IMR-90 (cell line): ENCODE measurements around the gene AGAP1. TPM values are rescaled to one million over a fixed set of nuclear protein-coding genes. Genes with fewer than 3 reads are reported as not detected.

Experiments used
- ATAC-seq: fragments of 200-7000 bp; cut with Tn5 transposase; 2 replicates; pipeline ENCODE4 v1.9.1; 2020; ENCODE audit warnings: low read depth, mild to moderate bottlenecking, moderate library complexity
- BruUV-seq: library from RNA; stranded (reverse); fragments of 400-500 nt; replicated peaks from 2 replicates; lab custom pipeline; 2021; lab: Mats Ljungman, UMichigan
- CTCF ChIA-PET: fragments of 300-600 bp; formaldehyde crosslinking; extraction: SDS; loops from one replicate; lab custom pipeline; 2021; ENCODE audit warnings: antibody characterized with exemption; lab: Yijun Ruan, JAX
- POLR2A ChIA-PET: fragments of 300-600 bp; sonication (Branson Sonifier 250); formaldehyde crosslinking; loops from one replicate; lab custom pipeline; 2022; ENCODE audit warnings: antibody characterized with exemption; ENCODE audit not compliant: unreplicated experiment; lab: Charles Lee
- DNase-seq: peaks from one replicate; pipeline ENCODE4 v3.0.0; 2013
- H2AFZ ChIP-seq: replicated peaks from 2 replicates; pipeline ENCODE3; 2013; ENCODE audit warnings: low read length, mild to moderate bottlenecking; ENCODE audit not compliant: poor library complexity
- H2AK5ac ChIP-seq: 2 replicates; pipeline ENCODE4 v1.6.1; 2013; ENCODE audit warnings: low read depth, low read length, inconsistent platforms
- H2AK9ac ChIP-seq: replicated peaks from 2 replicates; pipeline ENCODE3; 2013; ENCODE audit warnings: mild to moderate bottlenecking, low read depth, low read length, moderate library complexity; ENCODE audit not compliant: poor library complexity
- H2BK120ac ChIP-seq: 2 replicates; pipeline ENCODE4 v1.6.1; 2013; ENCODE audit warnings: low read depth, low read length, inconsistent platforms
- H2BK15ac ChIP-seq: 3 replicates; pipeline ENCODE4 v1.6.1; 2013; ENCODE audit warnings: low read depth, low read length, inconsistent platforms
- H2BK20ac ChIP-seq: 2 replicates; pipeline ENCODE4 v1.6.1; 2013; ENCODE audit warnings: low read depth, mild to moderate bottlenecking, inconsistent platforms, low read length, moderate library complexity
- H2BK5ac ChIP-seq: 2 replicates; pipeline ENCODE4 v1.6.1; 2013; ENCODE audit warnings: mild to moderate bottlenecking, low read depth, low read length, inconsistent platforms; ENCODE audit not compliant: poor library complexity, severe bottlenecking
- H3K14ac ChIP-seq: replicated peaks from 2 replicates; pipeline ENCODE4 v1.6.1; 2013; ENCODE audit warnings: low read depth, low read length, inconsistent platforms
- H3K18ac ChIP-seq: 2 replicates; pipeline ENCODE4 v1.6.1; 2013; ENCODE audit warnings: low read depth, low read length, control low read depth
- H3K23ac ChIP-seq: 2 replicates; pipeline ENCODE4 v1.6.1; 2013; ENCODE audit warnings: low read depth, low read length, inconsistent platforms
- H3K27ac ChIP-seq: 2 replicates; pipeline ENCODE4 v1.5.1; 2013; ENCODE audit warnings: mild to moderate bottlenecking, control low read depth, low read length; ENCODE audit not compliant: insufficient read depth
- H3K27me3 ChIP-seq: 2 replicates; pipeline ENCODE4 v1.6.1; 2013; ENCODE audit warnings: low read length; ENCODE audit not compliant: control insufficient read depth, insufficient read depth
- H3K36me3 ChIP-seq: 2 replicates; pipeline ENCODE4 v1.6.1; 2013; ENCODE audit warnings: low read length, mixed read lengths; ENCODE audit not compliant: control insufficient read depth, insufficient read depth
- H3K4ac ChIP-seq: 2 replicates; pipeline ENCODE4 v1.6.1; 2013; ENCODE audit warnings: low read depth, low read length, inconsistent platforms
- H3K4me1 ChIP-seq: 2 replicates; pipeline ENCODE4 v1.6.1; 2013; ENCODE audit warnings: low read length, mixed read lengths; ENCODE audit not compliant: control insufficient read depth, insufficient read depth
- H3K4me2 ChIP-seq: 2 replicates; pipeline ENCODE4 v1.6.1; 2013; ENCODE audit warnings: low read depth, mild to moderate bottlenecking, control low read depth, low read length, moderate library complexity
- H3K4me3 ChIP-seq: 2 replicates; pipeline ENCODE4 v1.5.1; 2013; ENCODE audit warnings: low read depth, mild to moderate bottlenecking, control low read depth, low read length, moderate library complexity; ENCODE audit not compliant: insufficient read depth
- H3K56ac ChIP-seq: 2 replicates; pipeline ENCODE4 v1.6.1; 2013; ENCODE audit warnings: low read length, inconsistent platforms; ENCODE audit not compliant: insufficient read depth; ENCODE audit errors: extremely low read depth
- H3K79me1 ChIP-seq, 2 experiments: 2 replicates each; pipeline ENCODE4 v1.6.1; 2013; ENCODE audit warnings: low read length in 2 of 2, inconsistent platforms in 1 of 2, low read depth in 1 of 2
- H3K9ac ChIP-seq: 2 replicates; pipeline ENCODE4 v1.6.1; 2013; ENCODE audit warnings: low read depth, low read length, control low read depth
- H3K9me1 ChIP-seq: 2 replicates; pipeline ENCODE4 v1.6.1; 2013; ENCODE audit warnings: low read length, inconsistent platforms; ENCODE audit not compliant: insufficient read depth
- H3K9me3 ChIP-seq: 2 replicates; pipeline ENCODE4 v1.6.1; 2013; ENCODE audit warnings: low read length; ENCODE audit not compliant: control insufficient read depth, insufficient read depth
- H4K20me1 ChIP-seq: 2 replicates; pipeline ENCODE4 v1.6.1; 2013; ENCODE audit warnings: low read length, inconsistent platforms; ENCODE audit not compliant: insufficient read depth
- H4K5ac ChIP-seq: 2 replicates; pipeline ENCODE4 v1.6.1; 2013; ENCODE audit warnings: mild to moderate bottlenecking, low read depth, low read length, control low read depth
- H4K8ac ChIP-seq, 2 experiments: 2 replicates each; pipeline ENCODE4 v1.6.1; 2013; ENCODE audit warnings: low read depth in 2 of 2, low read length in 2 of 2, control low read depth in 1 of 2, inconsistent platforms in 1 of 2
- H4K91ac ChIP-seq: 2 replicates; pipeline ENCODE4 v1.6.1; 2013; ENCODE audit warnings: low read depth, low read length, inconsistent platforms; ENCODE audit not compliant: insufficient read depth
- BHLHE40 ChIP-seq: fragments of 150-350 bp; IDR thresholded peaks from 2 replicates; pipeline ENCODE4 v1.6.1; 2016; ENCODE audit warnings: mild to moderate bottlenecking, low read depth, low read length
- CEBPB ChIP-seq: IDR thresholded peaks from 2 replicates; pipeline ENCODE4 v1.6.1; 2012; ENCODE audit warnings: low read depth, low read length, improper control_type of control experiment
- CHD1 ChIP-seq: IDR thresholded peaks from 2 replicates; pipeline ENCODE4 v1.6.1; 2012; ENCODE audit warnings: low read depth, low read length, improper control_type of control experiment
- CTCF ChIP-seq: conservative IDR thresholded peaks from 2 replicates; pipeline ENCODE4 v1.5.1; 2012; ENCODE audit warnings: mild to moderate bottlenecking, low read depth, low read length, improper control_type of control experiment
- ELK1 ChIP-seq: fragments of 150-350 bp; IDR thresholded peaks from 2 replicates; pipeline ENCODE4 v1.6.1; 2016; ENCODE audit warnings: low read depth, mild to moderate bottlenecking, low read length, moderate library complexity, borderline replicate concordance
- FOS ChIP-seq: fragments of 150-350 bp; IDR thresholded peaks from 2 replicates; pipeline ENCODE4 v1.6.1; 2016; ENCODE audit warnings: low read depth, low read length
- MAFK ChIP-seq: IDR thresholded peaks from 2 replicates; pipeline ENCODE4 v1.6.1; 2012; ENCODE audit warnings: low read depth, low read length, improper control_type of control experiment
- MAZ ChIP-seq: IDR thresholded peaks from 2 replicates; pipeline ENCODE4 v1.6.1; 2012; ENCODE audit warnings: low read depth, mild to moderate bottlenecking, low read length, improper control_type of control experiment, moderate library complexity, borderline replicate concordance
- MXI1 ChIP-seq: IDR thresholded peaks from 2 replicates; pipeline ENCODE4 v1.6.1; 2012; ENCODE audit warnings: low read depth, mild to moderate bottlenecking, low read length, moderate library complexity, borderline replicate concordance
- NFE2L2 ChIP-seq: fragments of 150-350 bp; IDR thresholded peaks from 2 replicates; pipeline ENCODE4 v1.6.1; 2016; ENCODE audit warnings: low read depth, mild to moderate bottlenecking, low read length
- POLR2A ChIP-seq: IDR thresholded peaks from 2 replicates; pipeline ENCODE4 v1.6.1; 2012; ENCODE audit warnings: mild to moderate bottlenecking, low read depth, low read length
- RAD21 ChIP-seq: IDR thresholded peaks from 2 replicates; pipeline ENCODE4 v1.6.1; 2012; ENCODE audit warnings: low read length, improper control_type of control experiment
- RCOR1 ChIP-seq: IDR thresholded peaks from 2 replicates; pipeline ENCODE4 v1.6.1; 2012; ENCODE audit warnings: mild to moderate bottlenecking, low read length, improper control_type of control experiment; ENCODE audit not compliant: insufficient replicate concordance
- RFX5 ChIP-seq: IDR thresholded peaks from 2 replicates; pipeline ENCODE4 v1.8.0; 2012; ENCODE audit warnings: low read depth, mild to moderate bottlenecking, low read length, moderate library complexity
- SMC3 ChIP-seq: fragments of 150-350 bp; IDR thresholded peaks from 2 replicates; pipeline ENCODE4 v1.6.1; 2016; ENCODE audit warnings: low read depth, mild to moderate bottlenecking, antibody characterized with exemption, low read length, moderate library complexity
- USF2 ChIP-seq: fragments of 150-350 bp; IDR thresholded peaks from 2 replicates; pipeline ENCODE4 v1.6.1; 2017; ENCODE audit warnings: mild to moderate bottlenecking, antibody characterized with exemption, low read length, low read depth
- WGBS, 2 experiments: methylation state at CpG; one replicate each; pipeline versions ENCODE4 v1.1.5 to v1.1.7; 2013; ENCODE audit warnings: missing lambda C conversion rate in 2 of 2; ENCODE audit not compliant: insufficient read length in 1 of 2; ENCODE audit errors: extremely low coverage in 2 of 2; 5-methylcytosine and 5-hydroxymethylcytosine counted together
- dilution Hi-C: fragments of 300-500 bp; cut with HindIII; formaldehyde crosslinking; loops from one replicate; pipeline ENCODE4 v1.14.3; 2018; ENCODE audit warnings: low sequenced_read_pairs; ENCODE audit not compliant: unreplicated experiment
- in situ Hi-C: fragments of 300-500 bp; cut with MboI; formaldehyde crosslinking; loops from 3 replicates; pipeline ENCODE4 v1.14.3; 2019; ENCODE audit warnings: low sequenced_read_pairs, inconsistent platforms, mixed read lengths
- intact Hi-C: fragments of 100-400 bp; cut with micrococcal nuclease; formaldehyde crosslinking; loops from 2 replicates; pipeline ENCODE4 v1.10.0; 2022
- polyA plus RNA-seq, 3 experiments: library from polyadenylated mRNA; depleted of rRNA; stranded (reverse); fragments of >200 nt; gene quantifications; 2 replicates each; pipeline ENCODE4 v1.2.3, GENCODE V29; 2012; ENCODE audit warnings: low replicate concordance in 1 of 3
- total RNA-seq: library from RNA; depleted of rRNA; stranded (reverse); fragments of >200 nt; gene quantifications from 2 replicates; pipeline ENCODE4 v1.2.3, GENCODE V29; 2012

The AGAP1 gene
- total and polyA plus RNA-seq, 2 of the 4 experiments (the other 2 are of a cell fraction), result 15.1 to 16.4 TPM

GRCh38 chr2:235502336-235502735 lies 8.5 kb downstream of the AGAP1 start:
- Histone ChIP-seq H4K91ac (no peak overlapping the region), H3K27ac (no peak overlapping the region), H3K9me3 (no peaks in the 10 kb centered on the region), H3K4me1 (peaks cover 19% of the 10 kb centered on the region), H4K20me1 (peaks cover 48% of the 10 kb centered on the region), H2AFZ (no peak overlapping the region), H3K4me2 (no peak overlapping the region), H4K8ac (no peak overlapping the region), H3K18ac (no peak overlapping the region), H3K27me3 (no peaks in the 10 kb centered on the region), H2BK120ac (peak overlapping the region; percentile 27; the same call in 1 of the 2 replicates), H3K23ac (no peak overlapping the region), H2BK5ac (no peak overlapping the region), H2BK20ac (no peak overlapping the region), H3K36me3 (no peaks in the 10 kb centered on the region), H3K4ac (no peak overlapping the region), H3K56ac (no peak overlapping the region), H2AK9ac (no peak overlapping the region), H3K9me1 (peaks cover 19% of the 10 kb centered on the region), H3K14ac (no peak overlapping the region), H2AK5ac (no peak overlapping the region), H3K9ac (no peak overlapping the region), H4K5ac (no peak overlapping the region), H3K4me3 (no peak overlapping the region), H2BK15ac (no peak overlapping the region), H3K79me1 (peaks cover 37 to 84% of the 10 kb centered on the region in 2 experiments; a peak in 3 of 4 replicates)
- in situ Hi-C loops, result no loop called here
- intact Hi-C loops, result loop anchor here (5.0 kb wide), 1 partner anchor 70 kb away; no protein-coding TSS in a partner anchor
- POLR2A ChIA-PET, result no interaction called here
- no CpG with 5 or more reads among the region's 6 CpGs for WGBS, 2 experiments
- CTCF ChIA-PET, result interaction anchor here (1.1 kb wide), 1 partner anchor 31 kb away, joined by 3 read pairs; no protein-coding TSS in a partner anchor
- TF ChIP-seq MAZ, result no peak
- TF ChIP-seq CHD1, result no peak
- no peak for TF ChIP-seq CEBPB
- TF ChIP-seq BHLHE40, result no peak
- no peak for TF ChIP-seq MAFK
- TF ChIP-seq SMC3, result no peak
- no peak for TF ChIP-seq MXI1
- TF ChIP-seq RAD21, result no peak
- TF ChIP-seq FOS, result no peak
- TF ChIP-seq NFE2L2, result no peak
- TF ChIP-seq CTCF, result no peak
- TF ChIP-seq RCOR1, result no peak
- TF ChIP-seq RFX5, result no peak
- no peak for TF ChIP-seq ELK1
- TF ChIP-seq USF2, result no peak
- no peak for TF ChIP-seq POLR2A
- ATAC-seq, result no peak
- no peak for DNase-seq
- dilution Hi-C loops, result no loop called here
- no TSS peak for BruUV-seq
